GM23248 (cell line): ENCODE measurements around the gene RBFOX1.

Experiments used
- EZH2 ChIP-seq: fragments of 200-600 bp; sonication (generic); IDR thresholded peaks from 2 replicates; pipeline ENCODE4 v1.6.1; 2018; ENCODE audit warnings: antibody characterized with exemption, mild to moderate bottlenecking; ENCODE audit not compliant: insufficient read depth, poor library complexity, severe bottlenecking
- EZH2phosphoT487 ChIP-seq: fragments of 200-600 bp; sonication (generic); IDR thresholded peaks from 2 replicates; pipeline ENCODE4 v1.6.1; 2018; ENCODE audit warnings: antibody characterized with exemption, moderate library complexity, mild to moderate bottlenecking, low read depth; ENCODE audit not compliant: insufficient read depth

DNA sequence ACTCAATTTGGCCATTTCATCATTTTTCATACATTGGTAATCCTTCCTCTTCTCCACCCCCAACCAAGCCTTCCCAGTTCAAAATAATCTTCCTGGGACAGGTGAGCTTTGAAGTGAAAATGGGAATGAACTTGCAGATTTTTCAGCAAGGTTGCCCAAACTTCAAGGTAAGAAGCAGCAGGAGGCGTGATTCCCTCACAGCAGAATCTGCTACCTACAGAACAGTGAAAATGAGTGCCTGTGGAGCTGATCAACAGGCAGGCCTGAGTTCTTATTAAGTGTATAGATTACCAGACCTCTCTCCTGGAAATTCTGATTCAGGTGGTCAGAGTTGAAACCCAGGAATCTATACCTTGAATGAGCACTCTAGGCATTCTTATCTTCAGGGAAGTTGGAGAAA is 356.6 kb downstream of the RBFOX1 start:
- TF ChIP-seq EZH2phosphoT487, result no peak
- no peak for TF ChIP-seq EZH2
